Fibroblast of the aortic adventitia (primary cell): ENCODE data around the gene ANKIB1. TPM values are rescaled to one million over a fixed set of nuclear protein-coding genes. Genes with fewer than 3 reads are reported as not detected.

Experiments used
- DNase-seq: peaks from one replicate; pipeline ENCODE4 v3.0.0-alpha.2; 2010; ENCODE audit warnings: low read depth
- H3K4me3 ChIP-seq: 2 replicates; pipeline ENCODE4 v1.5.1; 2011; ENCODE audit warnings: low read depth, mild to moderate bottlenecking, control low read depth, low read length, moderate library complexity
- CTCF ChIP-seq: IDR thresholded peaks from 2 replicates; pipeline ENCODE4 v1.5.1; 2011; ENCODE audit warnings: mild to moderate bottlenecking, low read length, control low read depth, inconsistent platforms; ENCODE audit not compliant: insufficient read depth
- total RNA-seq: library from RNA; depleted of rRNA; stranded (reverse); fragments of >200 nt; gene quantifications from 2 replicates; pipeline ENCODE4 v1.2.3, GENCODE V29; 2012; ENCODE audit warnings: low replicate concordance

Gene ANKIB1
- total RNA-seq, 1 donor: 75.8 TPM

GRCh38 chr7:92421676-92422435 lies 176.1 kb downstream of the ANKIB1 start:
- no peak for TF ChIP-seq CTCF
- H3K4me3 ChIP-seq: no peak overlapping the region
- DNase-seq: no peak

DNA sequence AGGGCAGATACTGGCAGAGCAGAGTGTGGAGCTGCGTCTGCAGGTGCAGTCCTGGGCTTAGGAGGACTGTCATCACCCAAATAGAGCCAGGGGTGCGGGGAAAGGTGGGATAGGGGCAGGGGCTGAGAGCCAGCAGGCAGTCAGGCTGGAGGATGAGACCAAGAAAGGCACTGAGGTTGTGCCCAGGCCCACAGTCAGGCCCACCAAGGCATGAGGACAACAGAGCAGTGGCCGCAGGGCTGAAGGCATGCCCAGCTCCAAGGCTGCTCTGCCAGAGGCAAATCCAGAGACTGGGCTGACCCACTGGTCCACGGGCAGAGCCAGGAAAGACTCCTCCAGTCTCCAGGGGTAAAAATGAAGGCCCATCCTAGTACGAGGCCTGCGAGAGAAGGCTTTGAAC lies 177.2 kb downstream of the ANKIB1 start:
- DNase-seq: no peak
- no peak for TF ChIP-seq CTCF
- no peak overlapping the region for H3K4me3 ChIP-seq

GRCh38 chr7:92423710-92424131 lies 177.9 kb downstream of the ANKIB1 start:
- DNase-seq: no peak
- no peak for TF ChIP-seq CTCF
- H3K4me3 ChIP-seq: no peak overlapping the region

DNA sequence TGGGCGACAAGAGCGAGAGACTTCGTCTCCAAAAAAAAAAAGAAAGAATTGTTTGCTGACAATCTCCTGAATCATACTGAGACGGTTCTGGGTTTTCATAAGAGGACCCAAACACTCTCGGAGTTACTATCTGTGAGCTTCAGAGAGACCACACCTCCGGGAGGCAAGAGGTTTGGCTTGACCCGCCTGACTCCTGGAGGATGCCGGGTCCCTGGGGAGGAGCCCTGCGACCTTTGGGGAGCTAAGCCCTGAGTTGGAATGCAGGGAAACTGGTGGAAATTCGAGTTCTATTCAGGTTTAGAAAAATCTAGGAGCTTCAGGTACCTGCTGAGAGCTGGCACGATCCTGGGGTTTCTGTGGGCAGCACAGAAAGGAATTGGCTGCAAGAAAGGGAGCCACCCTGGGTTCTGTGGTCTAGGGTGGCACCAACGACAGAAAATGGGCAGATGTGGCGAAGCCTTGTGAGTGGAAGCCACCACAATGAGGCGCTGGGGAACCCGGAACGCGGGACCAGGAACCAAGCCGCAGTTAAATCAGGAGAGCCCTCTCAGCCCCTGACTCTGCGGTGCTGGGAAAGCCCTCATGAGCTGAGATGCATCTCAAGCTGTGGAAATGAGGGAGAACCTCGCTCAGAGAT lies 179.7 kb downstream of the ANKIB1 start:
- DNase-seq: no peak
- no peak overlapping the region for H3K4me3 ChIP-seq
- no peak for TF ChIP-seq CTCF

GRCh38 chr7:92427193-92427592 lies 181.4 kb downstream of the ANKIB1 start:
- TF ChIP-seq CTCF: no peak
- no peak for DNase-seq

GRCh38 chr7:92432299-92432946 lies 186.6 kb downstream of the ANKIB1 start:
- no peak for TF ChIP-seq CTCF
- H3K4me3 ChIP-seq: no peak overlapping the region

More at GRCh38 chr7:92427193-92427592, 181.4 kb downstream of the ANKIB1 start:
- no peak overlapping the region for H3K4me3 ChIP-seq

More at GRCh38 chr7:92432299-92432946, 186.6 kb downstream of the ANKIB1 start:
- DNase-seq: no peak
